Right lobe of liver (tissue), 4 donors: ENCODE measurements around the gene FAM83C.

Experiments
- POLR2A ChIP-seq: fragments of 450-650 bp; IDR thresholded peaks from one replicate; pipeline ENCODE4 v1.6.1; 2017; ENCODE audit warnings: antibody characterized with exemption, mild to moderate bottlenecking
- TF ChIP-seq, protein P1 (sequence below), 4 donors: fragments of 200-600 bp in 3 of 4; fragments of 450-650 bp in 1 of 4; IDR thresholded peaks; one replicate each; pipeline versions ENCODE4 v1.5.1 to v1.8.0; 2016 to 2022; ENCODE audit warnings: antibody characterized with exemption in 4 of 4, mild to moderate bottlenecking in 2 of 4
- donor health status: DM: no; HTN: no; CAD: no.
- donor health status: DM: no; HTN: no; CAD: no.
- donor health status: DM: no; HTN: yes; CAD: no.

DNA sequence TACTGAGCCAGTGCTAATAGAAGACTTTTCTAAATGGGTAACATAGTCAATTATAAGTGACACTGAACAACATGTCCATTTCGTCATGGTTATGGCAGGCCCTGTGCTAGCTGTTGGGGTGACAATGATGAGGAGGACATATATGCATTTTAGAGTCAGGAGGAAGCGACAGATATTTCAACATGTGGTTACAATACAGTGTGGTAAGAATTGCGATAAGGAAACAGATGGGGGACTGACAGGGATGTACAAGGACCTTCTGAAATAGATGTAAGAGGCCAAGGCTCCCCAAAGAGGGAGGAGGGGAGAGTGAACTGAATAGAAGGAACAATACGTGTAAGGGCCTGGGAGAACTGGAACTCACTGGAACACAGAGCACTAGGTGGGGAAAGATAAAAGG is 54.1 kb downstream of the FAM83C start:
- TF ChIP-seq, protein P1, sequence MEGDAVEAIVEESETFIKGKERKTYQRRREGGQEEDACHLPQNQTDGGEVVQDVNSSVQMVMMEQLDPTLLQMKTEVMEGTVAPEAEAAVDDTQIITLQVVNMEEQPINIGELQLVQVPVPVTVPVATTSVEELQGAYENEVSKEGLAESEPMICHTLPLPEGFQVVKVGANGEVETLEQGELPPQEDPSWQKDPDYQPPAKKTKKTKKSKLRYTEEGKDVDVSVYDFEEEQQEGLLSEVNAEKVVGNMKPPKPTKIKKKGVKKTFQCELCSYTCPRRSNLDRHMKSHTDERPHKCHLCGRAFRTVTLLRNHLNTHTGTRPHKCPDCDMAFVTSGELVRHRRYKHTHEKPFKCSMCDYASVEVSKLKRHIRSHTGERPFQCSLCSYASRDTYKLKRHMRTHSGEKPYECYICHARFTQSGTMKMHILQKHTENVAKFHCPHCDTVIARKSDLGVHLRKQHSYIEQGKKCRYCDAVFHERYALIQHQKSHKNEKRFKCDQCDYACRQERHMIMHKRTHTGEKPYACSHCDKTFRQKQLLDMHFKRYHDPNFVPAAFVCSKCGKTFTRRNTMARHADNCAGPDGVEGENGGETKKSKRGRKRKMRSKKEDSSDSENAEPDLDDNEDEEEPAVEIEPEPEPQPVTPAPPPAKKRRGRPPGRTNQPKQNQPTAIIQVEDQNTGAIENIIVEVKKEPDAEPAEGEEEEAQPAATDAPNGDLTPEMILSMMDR (IDR thresholded peaks at IDR 0.05), result no peak
- no peak for TF ChIP-seq POLR2A
